Activated CD4-positive, alpha-beta T cell treated with anti-CD3 and anti-CD28 coated beads, Interleukin-2, Interleukin-4, amounts not matched to agents 100 ng/mL and 50 ng/mL, durations not matched to agents 16 hours and 8 hours (primary cell): ENCODE measurements around the gene RBM33.
"Not testable (repeated sequence)": the region's sequence is repeated elsewhere in the genome, so short reads cannot be mapped to it uniquely, and the experiment has no call there.

Experiments
- DNase-seq: peaks from one replicate; pipeline ENCODE4 v3.0.0-alpha.2; 2020; ENCODE audit warnings: low spot score

Gene RBM33

GRCh38 chr7:155662343-155663043 lies 18.0 kb downstream of the RBM33 start:
- DNase-seq: no peak

- no peak for DNase-seq
These were observed 19.5 kb downstream of the RBM33 start for GRCh38 chr7:155663937-155664336.

- DNase-seq: no peak
These were observed 20.9 kb downstream of the RBM33 start for GRCh38 chr7:155665079-155665956.

- DNase-seq: no peak
These were observed 21.5 kb downstream of the RBM33 start for GRCh38 chr7:155665957-155666287.

GRCh38 chr7:155667241-155667829 lies 22.9 kb downstream of the RBM33 start:
- no peak for DNase-seq

GRCh38 chr7:155669717-155670505 lies 25.4 kb downstream of the RBM33 start:
- DNase-seq: no peak

GRCh38 chr7:155670521-155670920 lies 26.1 kb downstream of the RBM33 start:
- no peak for DNase-seq

- DNase-seq: no peak
These were observed 30.1 kb downstream of the RBM33 start for GRCh38 chr7:155674556-155674955.

GRCh38 chr7:155676052-155676451 lies 31.6 kb downstream of the RBM33 start:
- no peak for DNase-seq

GRCh38 chr7:155677688-155678087 lies 33.2 kb downstream of the RBM33 start:
- DNase-seq: no peak

GRCh38 chr7:155680124-155680523 lies 35.7 kb downstream of the RBM33 start:
- DNase-seq: no peak

GRCh38 chr7:155680864-155681263 lies 36.4 kb downstream of the RBM33 start:
- DNase-seq: no peak

GRCh38 chr7:155681663-155682062 lies 37.2 kb downstream of the RBM33 start:
- no peak for DNase-seq

GRCh38 chr7:155682484-155682883 lies 38.0 kb downstream of the RBM33 start:
- no peak for DNase-seq

- no peak for DNase-seq
These were observed 38.6 kb downstream of the RBM33 start for GRCh38 chr7:155683098-155683497.

- DNase-seq: no peak
These were observed 39.3 kb downstream of the RBM33 start for GRCh38 chr7:155683714-155684113.

- DNase-seq: no peak
These were observed 40.1 kb downstream of the RBM33 start for GRCh38 chr7:155684543-155684942.

- no peak for DNase-seq
These were observed 40.8 kb downstream of the RBM33 start for GRCh38 chr7:155685070-155685790.

- no peak for DNase-seq
These were observed 41.3 kb downstream of the RBM33 start for GRCh38 chr7:155685791-155686160.

- not testable (repeated sequence) for DNase-seq
These were observed 42.3 kb downstream of the RBM33 start for GRCh38 chr7:155686620-155687324.

- not testable (repeated sequence) for DNase-seq
These were observed 43.8 kb downstream of the RBM33 start for GRCh38 chr7:155688237-155688636.
